ENCODE measurements around the gene OR6C68.
"Not testable (repeated sequence)": the region's sequence is repeated elsewhere in the genome, so short reads cannot be mapped to it uniquely, and the experiment has no call there.

Gene OR6C68
- 0 reads per million in 2 experiments for total RNA-seq

GRCh38 chr12:55492078-55492477, at the start of gene OR6C68:
Gene OR6C68, plus strand, starts transcription at chr12:55492378. Its CDS starts 0 bp downstream, at chr12:55492378.
- DNase-seq (ENCODE audit: low read depth), result no peak

DNA sequence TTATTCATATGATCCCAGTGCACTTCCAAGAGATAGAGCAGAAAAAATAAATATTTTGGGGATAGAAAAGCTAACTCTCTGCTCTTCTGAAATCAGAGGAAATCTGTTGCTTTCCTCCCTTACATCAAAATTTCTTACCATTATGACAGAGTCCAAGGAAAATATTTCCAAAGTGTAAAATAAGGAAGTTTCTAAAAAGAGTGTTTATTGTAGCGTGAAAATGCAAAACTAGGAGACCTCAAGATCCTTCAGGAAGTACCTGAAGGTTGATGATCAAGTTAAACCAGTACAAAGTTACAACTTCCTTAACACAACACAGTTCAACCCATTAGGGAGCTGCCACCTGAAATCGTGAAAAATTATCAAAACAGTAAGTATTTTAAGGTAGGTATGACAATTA, 48.4 kb upstream of the OR6C68 start, which contains the start of gene OR6C2:
TSS of gene OR6C2 (plus strand) at position 301 of the 400 bp plus-strand sequence. CDS start 8,138 bp downstream, outside the sequence.
- DNase-seq (ENCODE audit: low read depth), result no peak

- DNase-seq (ENCODE audit: low read depth), result no peak
Measured at GRCh38 chr12:55445357-55445756, 46.8 kb upstream of the OR6C68 start.

DNA sequence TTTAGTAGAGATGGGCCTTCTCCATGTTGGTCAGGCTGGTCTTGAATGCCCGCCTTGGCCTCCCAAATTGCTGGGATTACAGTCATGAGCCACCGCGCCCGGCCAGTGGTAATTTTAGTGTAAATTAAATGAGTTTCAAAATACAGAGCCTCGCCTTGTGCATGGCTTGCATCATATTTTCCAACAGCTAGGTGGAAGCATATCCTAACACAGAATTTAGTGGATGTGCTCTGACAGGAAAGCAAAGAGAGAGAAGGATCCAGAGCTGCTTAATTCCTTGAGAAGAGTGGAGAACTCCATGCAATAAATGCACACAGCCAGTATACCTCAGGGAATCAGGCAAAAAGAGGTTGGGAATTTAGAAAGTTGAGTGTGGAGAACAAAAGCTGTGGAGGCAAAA, 45.9 kb upstream of the OR6C68 start:
- DNase-seq (ENCODE audit: low read depth), result no peak

DNA sequence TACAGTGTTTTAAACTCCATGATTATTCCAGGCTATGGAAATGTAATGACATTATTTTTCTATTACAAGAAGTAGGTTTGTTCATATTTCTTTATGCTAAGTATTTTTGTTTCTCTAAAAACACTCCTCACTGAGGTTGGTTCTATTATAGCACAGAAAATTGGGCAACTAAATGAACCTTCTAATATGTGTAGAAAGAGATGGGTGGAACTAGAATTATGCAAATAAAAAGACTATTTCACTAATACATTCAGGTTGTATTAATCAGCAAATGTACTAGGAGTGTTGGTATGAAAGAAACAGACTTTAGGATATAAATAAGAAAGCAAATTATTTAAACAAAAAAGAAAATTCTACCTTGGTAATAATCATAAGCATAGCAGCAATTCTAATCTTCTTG, 43.4 kb upstream of the OR6C68 start:
- DNase-seq (ENCODE audit: low read depth), result no peak

- not testable (repeated sequence) for DNase-seq (ENCODE audit: low read depth)
Measured at GRCh38 chr12:55464926-55465325, 27.3 kb upstream of the OR6C68 start.

DNA sequence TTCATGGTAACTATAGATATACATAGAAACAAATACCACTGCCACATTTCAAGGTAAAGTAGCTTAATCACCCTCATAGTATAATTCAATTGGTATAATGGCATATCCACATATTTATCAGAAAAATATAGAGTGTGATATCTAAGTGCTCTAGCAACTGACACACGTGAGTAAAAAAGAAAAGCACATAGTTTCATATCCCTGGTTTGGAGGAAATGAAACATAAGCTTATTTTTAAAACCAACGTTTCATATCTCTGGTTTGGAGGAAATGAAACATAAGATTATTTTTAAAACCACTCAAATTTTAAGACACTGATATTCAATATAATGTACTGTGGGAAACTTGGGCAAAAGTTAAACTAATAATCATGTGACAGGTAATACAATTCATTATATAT, 24.3 kb upstream of the OR6C68 start:
- DNase-seq (ENCODE audit: low read depth), result no peak

GRCh38 chr12:55469291-55469690, 22.9 kb upstream of the OR6C68 start:
- DNase-seq (ENCODE audit: low read depth), result no peak

- DNase-seq (ENCODE audit: low read depth), result no peak
Measured at GRCh38 chr12:55470088-55470829, 21.9 kb upstream of the OR6C68 start, which contains the start of gene OR6C70. Gene OR6C70, minus strand, starts transcription at chr12:55470138. Its CDS starts 0 bp downstream, at chr12:55470138.

DNA sequence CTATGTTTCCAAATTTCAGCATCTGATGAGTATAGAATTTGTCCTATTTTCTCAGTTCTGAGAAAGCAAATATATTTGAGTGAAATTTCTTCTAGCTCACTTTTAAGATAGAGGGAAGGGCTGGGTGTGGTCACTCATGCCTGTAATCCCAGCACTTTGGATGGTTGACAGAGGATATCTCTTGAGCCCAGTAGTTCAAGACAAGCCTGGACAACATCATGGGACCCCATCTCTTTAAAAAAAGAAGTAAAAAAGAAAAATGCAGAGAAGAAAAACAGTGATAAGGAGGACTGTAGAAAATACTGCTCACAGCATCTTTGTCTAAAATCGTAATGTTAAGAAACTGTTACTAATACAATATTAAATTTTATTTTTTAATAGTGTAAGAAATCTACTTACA, 19.9 kb upstream of the OR6C68 start:
- no peak for DNase-seq (ENCODE audit: low read depth)

- not testable (repeated sequence) for DNase-seq (ENCODE audit: low read depth)
Measured at GRCh38 chr12:55479136-55479535, 13.0 kb upstream of the OR6C68 start.

- not testable (repeated sequence) for DNase-seq (ENCODE audit: low read depth)
Measured at GRCh38 chr12:55484284-55484683, 7.9 kb upstream of the OR6C68 start.

DNA sequence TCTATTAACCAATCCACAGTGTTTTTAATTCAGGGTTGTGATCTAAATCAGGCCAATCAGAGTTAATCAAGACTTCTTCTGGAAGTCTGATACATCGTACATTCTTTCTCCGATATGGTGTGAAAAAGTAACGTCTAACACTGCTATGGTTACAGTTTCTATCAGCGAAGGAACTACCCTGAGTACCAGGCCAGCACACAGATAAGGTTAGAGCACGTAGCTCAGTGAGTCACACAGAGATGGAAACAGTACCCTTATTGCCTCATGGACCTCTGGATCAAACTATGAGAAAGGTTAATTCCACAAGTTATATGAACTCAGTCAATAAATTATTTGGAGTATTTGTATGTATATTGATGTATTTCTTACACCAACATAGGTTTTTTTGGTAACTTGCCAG, 3.3 kb downstream of the OR6C68 start:
- no peak for DNase-seq (ENCODE audit: low read depth)

GRCh38 chr12:55499231-55499630, 7.1 kb downstream of the OR6C68 start:
- no peak for DNase-seq (ENCODE audit: low read depth)

DNA sequence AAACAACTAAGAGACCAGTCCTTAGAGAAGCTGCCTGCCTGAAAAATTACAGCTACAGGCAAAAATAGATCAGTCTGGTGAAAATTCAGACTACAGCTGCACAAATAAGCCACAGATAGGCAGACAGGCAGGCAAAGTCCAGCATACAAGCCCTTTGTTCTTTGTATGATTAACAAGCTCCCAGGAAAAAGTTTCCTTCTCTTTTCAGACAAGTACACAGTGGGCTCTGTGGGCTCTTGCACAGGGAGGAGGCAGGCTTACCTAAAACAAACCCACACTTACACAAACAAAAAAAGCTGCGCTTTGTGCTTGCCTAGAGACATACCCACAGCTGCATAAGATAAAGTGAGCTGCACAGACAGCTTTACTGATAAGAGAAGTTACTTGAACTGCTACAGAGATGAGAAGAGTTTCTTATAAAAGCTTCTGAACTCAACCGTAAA, 7.7 kb downstream of the OR6C68 start:
- no peak for DNase-seq (ENCODE audit: low read depth)

- DNase-seq (ENCODE audit: low read depth), result no peak
Measured at GRCh38 chr12:55501601-55502000, 9.4 kb downstream of the OR6C68 start.

DNA sequence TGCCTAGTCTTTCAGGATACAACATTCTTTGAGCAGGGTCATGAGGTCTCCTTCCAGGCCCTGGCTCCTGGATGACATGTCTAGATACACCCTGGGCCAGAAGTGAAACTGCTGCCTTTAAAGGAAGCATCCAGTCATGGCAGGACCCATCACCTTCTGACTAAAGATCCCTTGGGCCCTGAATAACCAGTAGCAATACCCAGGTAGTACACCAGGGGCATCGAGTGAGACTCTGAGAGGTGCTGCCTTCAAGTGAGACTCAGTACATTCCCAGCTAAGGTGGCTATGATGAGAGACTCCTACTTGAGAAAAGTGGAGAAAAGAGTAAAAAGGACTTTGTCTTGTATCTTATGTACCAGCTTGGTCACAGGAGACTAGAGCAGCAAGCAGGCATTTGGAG, 23.5 kb downstream of the OR6C68 start:
- no peak for DNase-seq (ENCODE audit: low read depth)

- no peak for DNase-seq (ENCODE audit: low read depth)
Measured at GRCh38 chr12:55516391-55516790, 24.2 kb downstream of the OR6C68 start.
